GM19099 (cell line): ENCODE data around the gene MAST2.

Source experiments
- POLR2A ChIP-seq: IDR thresholded peaks from 3 replicates; pipeline ENCODE4 v1.6.1; 2011; ENCODE audit warnings: low read depth; ENCODE audit not compliant: insufficient read length; ENCODE audit errors: extremely low read depth

Gene MAST2

GRCh38 chr1:46072975-46073374, 269.6 kb downstream of the MAST2 start:
- no peak for TF ChIP-seq POLR2A

GRCh38 chr1:46076343-46076742, 272.9 kb downstream of the MAST2 start:
- no peak for TF ChIP-seq POLR2A

GRCh38 chr1:46077644-46078043, 274.2 kb downstream of the MAST2 start:
- no peak for TF ChIP-seq POLR2A

- TF ChIP-seq POLR2A, result no peak
Observed at GRCh38 chr1:46080257-46080656, 276.8 kb downstream of the MAST2 start.

- TF ChIP-seq POLR2A, result no peak
Observed at GRCh38 chr1:46081206-46081605, 277.8 kb downstream of the MAST2 start.

- TF ChIP-seq POLR2A, result no peak
Observed at GRCh38 chr1:46081619-46082018, 278.2 kb downstream of the MAST2 start.

- TF ChIP-seq POLR2A, result no peak
Observed at GRCh38 chr1:46083579-46083978, 280.2 kb downstream of the MAST2 start.

- TF ChIP-seq POLR2A, result no peak
Observed at GRCh38 chr1:46084553-46085451, 281.4 kb downstream of the MAST2 start.
